Loucy (cell line): ENCODE results near the gene CNTN5.

Experiments used
- H2AFZ ChIP-seq: fragments of 200-600 bp; sonication (generic); 2 replicates; pipeline ENCODE4 v1.6.0; 2016; ENCODE audit warnings: antibody characterized with exemption, mild to moderate bottlenecking, low read length, moderate library complexity
- H3F3A ChIP-seq: fragments of 200-600 bp; 2 replicates; pipeline ENCODE4 v1.6.0; 2016; ENCODE audit warnings: antibody characterized with exemption, low read depth, mild to moderate bottlenecking
- H3K27me3 ChIP-seq: fragments of 200-600 bp; sonication (generic); 2 replicates; pipeline ENCODE4 v1.6.1; 2014; ENCODE audit warnings: low read length, mild to moderate bottlenecking; ENCODE audit not compliant: insufficient read depth, poor library complexity, severe bottlenecking
- H3K36me3 ChIP-seq: fragments of 200-600 bp; sonication (generic); 2 replicates; pipeline ENCODE4 v1.6.1; 2016; ENCODE audit warnings: low read length; ENCODE audit not compliant: insufficient read depth
- H3K4me1 ChIP-seq: fragments of 200-600 bp; sonication (generic); 2 replicates; pipeline ENCODE4 v1.5.1; 2014; ENCODE audit warnings: low read length, mild to moderate bottlenecking; ENCODE audit not compliant: insufficient read depth, poor library complexity, severe bottlenecking
- H3K4me2 ChIP-seq: fragments of 200-600 bp; sonication (generic); 2 replicates; pipeline ENCODE4 v1.6.0; 2014; ENCODE audit warnings: antibody characterized with exemption, low read length, low read depth, mild to moderate bottlenecking; ENCODE audit not compliant: poor library complexity, severe bottlenecking
- H3K4me3 ChIP-seq: fragments of 200-600 bp; sonication (generic); 2 replicates; pipeline ENCODE4 v1.5.1; 2014; ENCODE audit warnings: low read length, mild to moderate bottlenecking, mixed read lengths; ENCODE audit not compliant: poor library complexity, severe bottlenecking
- H3K79me2 ChIP-seq: fragments of 200-600 bp; sonication (generic); 2 replicates; pipeline ENCODE4 v1.6.1; 2014; ENCODE audit warnings: low read length; ENCODE audit not compliant: insufficient read depth
- H3K9ac ChIP-seq: fragments of 200-600 bp; sonication (generic); 2 replicates; pipeline ENCODE4 v1.6.0; 2014; ENCODE audit warnings: mild to moderate bottlenecking, low read depth, low read length, moderate library complexity; ENCODE audit not compliant: poor library complexity, severe bottlenecking
- H3K9me2 ChIP-seq: fragments of 200-600 bp; sonication (generic); replicated peaks from 2 replicates; pipeline ENCODE4 v1.6.1; 2016; ENCODE audit warnings: low read depth, low read length, mixed read lengths
- H3K9me3 ChIP-seq: fragments of 200-600 bp; sonication (generic); 2 replicates; pipeline ENCODE4 v1.6.1; 2014; ENCODE audit warnings: mild to moderate bottlenecking, antibody characterized with exemption, low read length, low read depth; ENCODE audit not compliant: insufficient read depth
- H4K20me1 ChIP-seq: fragments of 200-600 bp; sonication (generic); 2 replicates; pipeline ENCODE4 v1.6.0; 2014; ENCODE audit warnings: antibody characterized with exemption, low read length, mild to moderate bottlenecking; ENCODE audit not compliant: insufficient read depth, poor library complexity, severe bottlenecking
- EZH2phosphoT487 ChIP-seq: fragments of 200-600 bp; IDR thresholded peaks from 2 replicates; pipeline ENCODE4 v1.6.1; 2018; ENCODE audit warnings: antibody characterized with exemption, mild to moderate bottlenecking, moderate library complexity, borderline replicate concordance
- TF ChIP-seq, protein P1 (sequence below): fragments of 200-600 bp; sonication (generic); conservative IDR thresholded peaks from 2 replicates; pipeline ENCODE4 v1.5.1; 2014; ENCODE audit warnings: mild to moderate bottlenecking, antibody characterized with exemption, low read length

The CNTN5 gene

GRCh38 chr11:100105255-100105981 is 1084.7 kb downstream of the CNTN5 start:
- Histone ChIP-seq H3K9me2 (no peaks in the 10 kb centered on the region), H3K79me2 (no peaks in the 10 kb centered on the region), H3K4me3 (no peak overlapping the region), H3K27me3 (no peaks in the 10 kb centered on the region), H2AFZ (no peak overlapping the region), H3K9me3 (no peaks in the 10 kb centered on the region), H3K4me1 (no peaks in the 10 kb centered on the region), H3K4me2 (no peak overlapping the region), H4K20me1 (no peaks in the 10 kb centered on the region), H3K36me3 (no peaks in the 10 kb centered on the region), H3F3A (no peaks in the 10 kb centered on the region), H3K9ac (no peak overlapping the region)
- TF ChIP-seq, protein P1, sequence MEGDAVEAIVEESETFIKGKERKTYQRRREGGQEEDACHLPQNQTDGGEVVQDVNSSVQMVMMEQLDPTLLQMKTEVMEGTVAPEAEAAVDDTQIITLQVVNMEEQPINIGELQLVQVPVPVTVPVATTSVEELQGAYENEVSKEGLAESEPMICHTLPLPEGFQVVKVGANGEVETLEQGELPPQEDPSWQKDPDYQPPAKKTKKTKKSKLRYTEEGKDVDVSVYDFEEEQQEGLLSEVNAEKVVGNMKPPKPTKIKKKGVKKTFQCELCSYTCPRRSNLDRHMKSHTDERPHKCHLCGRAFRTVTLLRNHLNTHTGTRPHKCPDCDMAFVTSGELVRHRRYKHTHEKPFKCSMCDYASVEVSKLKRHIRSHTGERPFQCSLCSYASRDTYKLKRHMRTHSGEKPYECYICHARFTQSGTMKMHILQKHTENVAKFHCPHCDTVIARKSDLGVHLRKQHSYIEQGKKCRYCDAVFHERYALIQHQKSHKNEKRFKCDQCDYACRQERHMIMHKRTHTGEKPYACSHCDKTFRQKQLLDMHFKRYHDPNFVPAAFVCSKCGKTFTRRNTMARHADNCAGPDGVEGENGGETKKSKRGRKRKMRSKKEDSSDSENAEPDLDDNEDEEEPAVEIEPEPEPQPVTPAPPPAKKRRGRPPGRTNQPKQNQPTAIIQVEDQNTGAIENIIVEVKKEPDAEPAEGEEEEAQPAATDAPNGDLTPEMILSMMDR, result no peak
- TF ChIP-seq EZH2phosphoT487, result no peak

- TF ChIP-seq EZH2phosphoT487, result no peak
- TF ChIP-seq, protein P1, result no peak
- no peaks in the 10 kb centered on the region for H3K9me3 ChIP-seq
- H3K4me2 ChIP-seq, result no peak overlapping the region
- no peaks in the 10 kb centered on the region for H4K20me1 ChIP-seq
- H3K4me1 ChIP-seq, result no peaks in the 10 kb centered on the region
- H3K79me2 ChIP-seq, result no peaks in the 10 kb centered on the region
- H3F3A ChIP-seq, result no peaks in the 10 kb centered on the region
- H2AFZ ChIP-seq, result no peak overlapping the region
- no peaks in the 10 kb centered on the region for H3K9me2 ChIP-seq
- no peaks in the 10 kb centered on the region for H3K36me3 ChIP-seq
- no peaks in the 10 kb centered on the region for H3K27me3 ChIP-seq
- no peak overlapping the region for H3K9ac ChIP-seq
- no peak overlapping the region for H3K4me3 ChIP-seq
Measured at GRCh38 chr11:100105982-100106358, 1085.2 kb downstream of the CNTN5 start.

GRCh38 chr11:100119176-100119575 is 1098.4 kb downstream of the CNTN5 start:
- Histone ChIP-seq H3K4me3 (no peak overlapping the region), H3K79me2 (no peaks in the 10 kb centered on the region), H2AFZ (no peak overlapping the region)

More at GRCh38 chr11:100119176-100119575, 1098.4 kb downstream of the CNTN5 start:
- no peaks in the 10 kb centered on the region for H3K36me3 ChIP-seq
- no peak for TF ChIP-seq EZH2phosphoT487
- TF ChIP-seq, protein P1, result no peak
- no peak overlapping the region for H3K4me2 ChIP-seq
- no peaks in the 10 kb centered on the region for H4K20me1 ChIP-seq
- no peaks in the 10 kb centered on the region for H3K27me3 ChIP-seq
- no peaks in the 10 kb centered on the region for H3K9me3 ChIP-seq
- H3K9me2 ChIP-seq, result no peaks in the 10 kb centered on the region
- H3K4me1 ChIP-seq, result no peaks in the 10 kb centered on the region
- H3K9ac ChIP-seq, result no peak overlapping the region
- H3F3A ChIP-seq, result no peaks in the 10 kb centered on the region
